Eye (tissue), 1 donor: ENCODE results near the gene YWHAQ.

Source experiments
- DNase-seq: peaks from one replicate; pipeline ENCODE4 v3.0.0-alpha.2; 2015

The YWHAQ gene

GRCh38 chr2:9630736-9631552, at the start of gene YWHAQ:
YWHAQ (minus strand) TSS chr2:9630997; CDS start chr2:9630452, 545 bp downstream.
- peak; percentile 99 for DNase-seq

- DNase-seq, result no peak
Observed at GRCh38 chr2:9680082-9680481, 49.3 kb upstream of the YWHAQ start.

- DNase-seq, result no peak
Observed at GRCh38 chr2:9679218-9679617, 48.4 kb upstream of the YWHAQ start.

GRCh38 chr2:9678544-9678943, 47.7 kb upstream of the YWHAQ start:
- DNase-seq, result no peak

GRCh38 chr2:9675415-9676351, 44.9 kb upstream of the YWHAQ start:
- peak; percentile 56 for DNase-seq

- DNase-seq, result no peak
Observed at GRCh38 chr2:9674891-9675414, 44.2 kb upstream of the YWHAQ start.

GRCh38 chr2:9673914-9674481, 43.2 kb upstream of the YWHAQ start:
- no peak for DNase-seq

GRCh38 chr2:9668687-9669345, 38.0 kb upstream of the YWHAQ start:
- DNase-seq, result no peak

GRCh38 chr2:9667826-9668225, 37.0 kb upstream of the YWHAQ start:
- DNase-seq, result no peak

- DNase-seq, result no peak
Observed at GRCh38 chr2:9666306-9666705, 35.5 kb upstream of the YWHAQ start.

GRCh38 chr2:9665898-9666297, 35.1 kb upstream of the YWHAQ start:
- DNase-seq, result no peak

- DNase-seq, result no peak
Observed at GRCh38 chr2:9664365-9664764, 33.6 kb upstream of the YWHAQ start.

GRCh38 chr2:9663008-9663879, 32.4 kb upstream of the YWHAQ start:
- DNase-seq, result no peak

- DNase-seq, result no peak
Observed at GRCh38 chr2:9661261-9661660, 30.5 kb upstream of the YWHAQ start.

- no peak for DNase-seq
Observed at GRCh38 chr2:9660781-9661180, 30.0 kb upstream of the YWHAQ start.

GRCh38 chr2:9660154-9660553, 29.4 kb upstream of the YWHAQ start:
- DNase-seq, result no peak

GRCh38 chr2:9658972-9659371, 28.2 kb upstream of the YWHAQ start:
- no peak for DNase-seq

GRCh38 chr2:9657731-9658130, 26.9 kb upstream of the YWHAQ start:
- no peak for DNase-seq

- no peak for DNase-seq
Observed at GRCh38 chr2:9657083-9657482, 26.3 kb upstream of the YWHAQ start.

GRCh38 chr2:9656270-9656766, 25.5 kb upstream of the YWHAQ start:
- no peak for DNase-seq
